Smooth muscle cell (in vitro differentiated cells): ENCODE measurements around the gene ST8SIA2. TPM values are rescaled to one million over a fixed set of nuclear protein-coding genes. Genes with fewer than 3 reads are reported as not detected.

Experiments
- DNase-seq: peaks from one replicate; lab custom pipeline; 2025; ENCODE audit not compliant: unreplicated experiment; lab: John Stamatoyannopoulos, UW
- H2AFZ ChIP-seq: fragments of 200-600 bp; sonication (generic); 2 replicates; pipeline ENCODE4 v1.6.0; 2016; ENCODE audit warnings: antibody characterized with exemption, low read depth, mild to moderate bottlenecking
- H3F3A ChIP-seq: fragments of 200-600 bp; sonication (generic); 2 replicates; pipeline ENCODE4 v1.6.0; 2017; ENCODE audit warnings: antibody characterized with exemption, low read depth
- H3K27ac ChIP-seq: fragments of 200-600 bp; sonication (generic); 2 replicates; pipeline ENCODE4 v1.5.1; 2016; ENCODE audit warnings: low read depth, mild to moderate bottlenecking
- H3K27me3 ChIP-seq: fragments of 200-600 bp; sonication (generic); 2 replicates; pipeline ENCODE4 v1.6.1; 2016; ENCODE audit warnings: low read depth, mild to moderate bottlenecking
- H3K36me3 ChIP-seq: fragments of 200-600 bp; sonication (generic); 2 replicates; pipeline ENCODE4 v1.5.1; 2016; ENCODE audit warnings: low read depth
- H3K4me1 ChIP-seq: fragments of 200-600 bp; sonication (generic); 2 replicates; pipeline ENCODE4 v1.5.1; 2016; ENCODE audit warnings: low read depth
- H3K4me2 ChIP-seq: fragments of 200-600 bp; sonication (generic); 2 replicates; pipeline ENCODE4 v1.6.0; 2016; ENCODE audit warnings: mild to moderate bottlenecking
- H3K4me3 ChIP-seq: fragments of 200-600 bp; sonication (generic); 2 replicates; pipeline ENCODE4 v1.5.1; 2016; ENCODE audit warnings: mild to moderate bottlenecking
- H3K79me2 ChIP-seq: fragments of 200-600 bp; sonication (generic); 2 replicates; pipeline ENCODE4 v1.6.0; 2016; ENCODE audit warnings: low read depth, mild to moderate bottlenecking
- H3K9ac ChIP-seq: fragments of 200-600 bp; sonication (generic); 2 replicates; pipeline ENCODE4 v1.6.0; 2016; ENCODE audit warnings: low read depth
- H3K9me3 ChIP-seq: fragments of 200-600 bp; sonication (generic); replicated peaks from 2 replicates; pipeline ENCODE4 v1.5.1; 2016; ENCODE audit warnings: low read depth
- H4K20me1 ChIP-seq: fragments of 200-600 bp; sonication (generic); 2 replicates; pipeline ENCODE4 v1.6.0; 2016; ENCODE audit warnings: low read depth
- WGBS: methylation state at CpG from one replicate; pipeline ENCODE4 v1.1.7; 2016; ENCODE audit warnings: low lambda C conversion rate; 5-methylcytosine and 5-hydroxymethylcytosine counted together
- polyA plus RNA-seq: library from polyadenylated mRNA; unstranded; fragments of >200 nt; fragmentation: Nextera tagmentation; extraction: Ambion mirVana; gene quantifications from 2 replicates; pipeline ENCODE4 v1.2.1, GENCODE V29; 2016
- total RNA-seq: library from RNA; depleted of rRNA; stranded (reverse); fragments of >200 nt; gene quantifications from 2 replicates; pipeline ENCODE4 v1.2.3, GENCODE V29; 2014
- TF ChIP-seq, protein P1 (sequence below): fragments of 200-600 bp; sonication (generic); IDR thresholded peaks from 2 replicates; pipeline ENCODE4 v1.5.1; 2017; ENCODE audit warnings: borderline replicate concordance, mild to moderate bottlenecking, antibody characterized with exemption; ENCODE audit not compliant: insufficient read depth, poor library complexity, severe bottlenecking

Gene ST8SIA2
- total and polyA plus RNA-seq, 2 experiments from 2014 or later, result 2.2 to 2.7 TPM

DNA sequence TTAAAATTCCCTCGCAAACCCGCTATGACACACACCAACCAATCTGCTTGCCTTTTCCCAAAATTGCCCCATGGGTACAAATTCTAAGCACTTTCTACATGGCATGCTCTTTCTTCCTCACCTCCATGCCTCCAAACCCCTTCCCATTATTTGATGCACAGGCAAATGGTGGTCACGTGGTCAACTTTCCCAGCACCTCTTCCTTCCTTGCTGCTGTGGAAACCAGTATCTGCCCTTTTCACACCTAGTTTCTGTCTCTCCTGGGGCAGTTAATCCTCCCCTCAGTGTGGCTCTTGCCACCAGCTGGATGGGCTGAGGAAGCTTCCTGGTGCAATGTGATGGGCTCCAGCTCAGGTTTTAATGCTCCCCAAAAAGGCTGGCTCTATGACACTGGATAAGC, 38.4 kb upstream of the ST8SIA2 start:
- no peak for DNase-seq
- H3K4me3 ChIP-seq, result no peak overlapping the region
- no peaks in the 10 kb centered on the region for H3K9me3 ChIP-seq
- H4K20me1 ChIP-seq, result no peaks in the 10 kb centered on the region
- TF ChIP-seq, protein P1, sequence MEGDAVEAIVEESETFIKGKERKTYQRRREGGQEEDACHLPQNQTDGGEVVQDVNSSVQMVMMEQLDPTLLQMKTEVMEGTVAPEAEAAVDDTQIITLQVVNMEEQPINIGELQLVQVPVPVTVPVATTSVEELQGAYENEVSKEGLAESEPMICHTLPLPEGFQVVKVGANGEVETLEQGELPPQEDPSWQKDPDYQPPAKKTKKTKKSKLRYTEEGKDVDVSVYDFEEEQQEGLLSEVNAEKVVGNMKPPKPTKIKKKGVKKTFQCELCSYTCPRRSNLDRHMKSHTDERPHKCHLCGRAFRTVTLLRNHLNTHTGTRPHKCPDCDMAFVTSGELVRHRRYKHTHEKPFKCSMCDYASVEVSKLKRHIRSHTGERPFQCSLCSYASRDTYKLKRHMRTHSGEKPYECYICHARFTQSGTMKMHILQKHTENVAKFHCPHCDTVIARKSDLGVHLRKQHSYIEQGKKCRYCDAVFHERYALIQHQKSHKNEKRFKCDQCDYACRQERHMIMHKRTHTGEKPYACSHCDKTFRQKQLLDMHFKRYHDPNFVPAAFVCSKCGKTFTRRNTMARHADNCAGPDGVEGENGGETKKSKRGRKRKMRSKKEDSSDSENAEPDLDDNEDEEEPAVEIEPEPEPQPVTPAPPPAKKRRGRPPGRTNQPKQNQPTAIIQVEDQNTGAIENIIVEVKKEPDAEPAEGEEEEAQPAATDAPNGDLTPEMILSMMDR, result no peak
- 92% methylated on average over 3 of the region's 3 CpGs for WGBS
- H3K79me2 ChIP-seq, result no peaks in the 10 kb centered on the region
- no peaks in the 10 kb centered on the region for H3K4me1 ChIP-seq
- H3K36me3 ChIP-seq, result no peaks in the 10 kb centered on the region
- no peaks in the 10 kb centered on the region for H3F3A ChIP-seq
- H3K27me3 ChIP-seq, result no peaks in the 10 kb centered on the region
- H2AFZ ChIP-seq, result no peak overlapping the region
- no peak overlapping the region for H3K27ac ChIP-seq
- H3K9ac ChIP-seq, result no peak overlapping the region
- H3K4me2 ChIP-seq, result no peak overlapping the region

DNA sequence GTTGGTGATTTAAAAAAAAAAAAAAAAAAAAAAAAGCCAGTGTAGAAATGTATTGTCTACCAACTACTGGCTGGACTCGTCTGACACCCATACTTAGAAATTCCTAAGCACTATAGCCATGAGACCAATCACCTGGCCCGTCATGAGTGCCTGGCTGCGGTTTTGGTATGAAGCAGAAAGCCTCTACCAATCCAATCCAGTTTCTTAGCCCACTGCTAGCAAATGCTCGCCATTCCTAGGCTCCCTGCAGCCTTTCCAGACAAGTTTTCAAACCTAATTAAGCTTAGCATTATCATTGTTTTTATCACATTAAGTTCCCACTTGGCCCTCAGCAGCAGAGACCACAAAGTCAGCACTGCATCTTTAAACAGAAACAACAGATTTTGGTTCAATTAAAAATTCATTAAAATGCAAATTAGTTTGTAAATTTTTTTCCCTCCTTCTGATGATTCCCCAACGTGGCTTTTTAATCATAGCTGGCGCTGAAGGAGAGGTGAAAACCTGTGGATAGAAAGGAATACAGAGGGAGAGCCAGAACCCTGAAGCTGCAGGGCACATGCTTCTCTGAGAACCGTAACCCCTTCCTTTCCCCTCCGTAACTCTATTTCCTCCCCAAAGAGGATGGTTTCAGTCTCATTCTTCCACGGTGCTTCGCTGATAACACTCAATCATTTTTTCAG, 32.2 kb upstream of the ST8SIA2 start:
- no peak overlapping the region for H3K4me3 ChIP-seq
- WGBS, result 62% methylated on average over 10 of the region's 10 CpGs

DNA sequence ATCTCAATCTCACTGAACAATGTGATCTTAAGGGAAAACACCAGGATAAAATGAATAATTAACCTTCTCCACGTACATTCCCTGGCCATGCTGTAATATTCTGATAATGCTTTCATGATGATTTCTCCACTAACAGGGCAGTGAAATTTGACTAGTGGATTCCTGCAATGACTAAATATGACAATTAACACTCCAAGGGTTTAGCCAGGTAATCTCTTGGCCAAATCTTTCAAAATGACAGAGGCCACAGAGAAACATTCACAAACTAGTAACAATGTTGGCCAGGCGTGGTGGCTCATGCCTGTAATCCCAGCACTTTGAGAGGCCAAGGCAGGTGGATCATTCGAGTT, 31.7 kb upstream of the ST8SIA2 start:
- Histone ChIP-seq H3K36me3 (no peaks in the 10 kb centered on the region), H3K79me2 (no peaks in the 10 kb centered on the region), H3K4me3 (no peak overlapping the region), H3K4me1 (peaks cover 5% of the 10 kb centered on the region), H3K9me3 (no peaks in the 10 kb centered on the region), H3K27me3 (no peaks in the 10 kb centered on the region), H2AFZ (no peak overlapping the region), H4K20me1 (no peaks in the 10 kb centered on the region), H3K27ac (no peak overlapping the region), H3K9ac (no peak overlapping the region), H3F3A (no peaks in the 10 kb centered on the region), H3K4me2 (no peak overlapping the region)
- TF ChIP-seq, protein P1, result no peak
- no peak for DNase-seq
- WGBS, result 90% methylated on average over 3 of the region's 3 CpGs

More for the DNA sequence above, 32.2 kb upstream of the ST8SIA2 start:
- H3K27ac ChIP-seq, result no peak overlapping the region
- H3K36me3 ChIP-seq, result no peaks in the 10 kb centered on the region
- peaks cover 5% of the 10 kb centered on the region for H3K4me1 ChIP-seq
- no peaks in the 10 kb centered on the region for H3F3A ChIP-seq
- H2AFZ ChIP-seq, result no peak overlapping the region
- no peak overlapping the region for H3K9ac ChIP-seq
- TF ChIP-seq, protein P1, result no peak
- H3K4me2 ChIP-seq, result no peak overlapping the region
- H3K9me3 ChIP-seq, result no peaks in the 10 kb centered on the region
- H3K27me3 ChIP-seq, result no peaks in the 10 kb centered on the region
- DNase-seq, result no peak
- H4K20me1 ChIP-seq, result no peaks in the 10 kb centered on the region
- H3K79me2 ChIP-seq, result no peaks in the 10 kb centered on the region

DNA sequence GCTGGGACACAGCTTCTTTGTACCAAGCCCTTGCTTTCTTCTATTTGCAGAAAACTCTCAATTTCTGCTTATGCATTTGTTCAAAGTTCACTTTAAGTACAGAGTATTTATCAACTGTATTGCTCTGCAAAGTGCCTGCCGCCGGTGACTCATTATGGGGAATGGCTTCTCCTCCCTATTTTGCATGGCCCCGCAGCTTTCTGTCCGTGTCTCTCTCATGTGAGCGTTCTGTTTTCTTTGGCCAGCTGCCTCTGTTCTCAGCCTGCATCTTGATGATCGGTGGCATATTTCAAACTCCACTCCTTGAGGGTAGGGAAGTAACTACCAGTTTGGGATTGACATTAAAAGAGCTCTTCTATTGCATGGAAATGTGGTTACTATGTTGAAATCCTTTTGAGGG, 28.6 kb upstream of the ST8SIA2 start:
- H3K4me2 ChIP-seq, result peak overlapping the region; percentile 70
- H3K27ac ChIP-seq, result no peak overlapping the region
- H3K9me3 ChIP-seq, result no peaks in the 10 kb centered on the region
- H3K36me3 ChIP-seq, result no peaks in the 10 kb centered on the region
- H3K27me3 ChIP-seq, result no peaks in the 10 kb centered on the region
- no peak overlapping the region for H2AFZ ChIP-seq
- H3K79me2 ChIP-seq, result no peaks in the 10 kb centered on the region
- no peak overlapping the region for H3K9ac ChIP-seq
- peaks cover 5% of the 10 kb centered on the region for H3K4me1 ChIP-seq
- H4K20me1 ChIP-seq, result no peaks in the 10 kb centered on the region
- TF ChIP-seq, protein P1, result no peak
- no peaks in the 10 kb centered on the region for H3F3A ChIP-seq
- DNase-seq, result no peak
- WGBS, result 7% methylated on average over 6 of the region's 6 CpGs
- H3K4me3 ChIP-seq, result no peak overlapping the region
